Neural crest cell (in vitro differentiated cells): ENCODE measurements around the gene CHAT. TPM values are rescaled to one million over a fixed set of nuclear protein-coding genes. Genes with fewer than 3 reads are reported as not detected.

Experiments used
- DNase-seq: peaks from one replicate; pipeline ENCODE4 v3.0.0; 2021; ENCODE audit warnings: low read depth, mixed read lengths, low spot score
- H3K27ac Mint-ChIP-seq: one replicate; pipeline ENCODE4 v1.8.0; 2021; ENCODE audit warnings: mild to moderate bottlenecking, mixed read lengths; ENCODE audit not compliant: unreplicated experiment
- H3K27me3 Mint-ChIP-seq: 2 replicates; pipeline ENCODE4 v1.8.0; 2021; ENCODE audit warnings: low read depth, mild to moderate bottlenecking, mixed read lengths
- H3K36me3 Mint-ChIP-seq: 2 replicates; pipeline ENCODE4 v1.8.0; 2021; ENCODE audit warnings: low read depth, mild to moderate bottlenecking, mixed read lengths
- H3K4me1 Mint-ChIP-seq: 2 replicates; pipeline ENCODE4 v1.8.0; 2021; ENCODE audit warnings: mixed read lengths
- H3K4me3 Mint-ChIP-seq: one replicate; pipeline ENCODE4 v1.8.0; 2021; ENCODE audit warnings: mild to moderate bottlenecking, mixed read lengths
- H3K9me3 Mint-ChIP-seq: 2 replicates; pipeline ENCODE4 v1.8.0; 2021; ENCODE audit warnings: mixed read lengths
- CTCF ChIP-seq: fragments of 200-600 bp; sonication (generic); conservative IDR thresholded peaks from 2 replicates; pipeline ENCODE4 v1.5.0; 2021; ENCODE audit warnings: antibody characterized with exemption, mild to moderate bottlenecking
- total RNA-seq: library from RNA; stranded (reverse); gene quantifications from 2 replicates; pipeline ENCODE4 v1.2.1, GENCODE V29; 2021

The CHAT gene
- total RNA-seq, 1 donor from 2014 or later: 2.7 TPM

GRCh38 chr10:49579621-49580020 is 34.2 kb upstream of the CHAT start:
- peaks cover 24% of the 10 kb centered on the region for H3K27me3 Mint-ChIP-seq
- DNase-seq: no peak
- H3K9me3 Mint-ChIP-seq: no peaks in the 10 kb centered on the region
- peaks cover 3% of the 10 kb centered on the region for H3K36me3 Mint-ChIP-seq
- H3K4me1 Mint-ChIP-seq: no peaks in the 10 kb centered on the region
- H3K4me3 Mint-ChIP-seq: no peak overlapping the region
- no peak for TF ChIP-seq CTCF
- H3K27ac Mint-ChIP-seq: no peak overlapping the region

- no peak overlapping the region for H3K4me3 Mint-ChIP-seq
- H3K27me3 Mint-ChIP-seq: peaks cover 49% of the 10 kb centered on the region
- H3K4me1 Mint-ChIP-seq: no peaks in the 10 kb centered on the region
- no peak for TF ChIP-seq CTCF
- DNase-seq: no peak
- H3K36me3 Mint-ChIP-seq: no peaks in the 10 kb centered on the region
- no peak overlapping the region for H3K27ac Mint-ChIP-seq
- H3K9me3 Mint-ChIP-seq: no peaks in the 10 kb centered on the region
Observed at GRCh38 chr10:49585387-49585786, 28.4 kb upstream of the CHAT start.

- DNase-seq: no peak
- no peak for TF ChIP-seq CTCF
- Mint-ChIP-seq H3K9me3 (no peaks in the 10 kb centered on the region), H3K36me3 (no peaks in the 10 kb centered on the region), H3K27me3 (peaks cover 39% of the 10 kb centered on the region), H3K4me1 (peaks cover under 1% of the 10 kb centered on the region), H3K4me3 (no peak overlapping the region), H3K27ac (no peak overlapping the region)
Observed at GRCh38 chr10:49587981-49588380, 25.9 kb upstream of the CHAT start.

GRCh38 chr10:49592726-49593563 is 20.9 kb upstream of the CHAT start:
- Mint-ChIP-seq H3K4me1 (peaks cover 9% of the 10 kb centered on the region), H3K36me3 (no peaks in the 10 kb centered on the region), H3K27ac (no peak overlapping the region), H3K4me3 (no peak overlapping the region), H3K9me3 (no peaks in the 10 kb centered on the region), H3K27me3 (peaks cover 28% of the 10 kb centered on the region)
- peak; percentile 89 for TF ChIP-seq CTCF
- DNase-seq: peak; percentile 76

GRCh38 chr10:49593564-49593875 is 20.3 kb upstream of the CHAT start:
- no peak for TF ChIP-seq CTCF
- no peak for DNase-seq
- Mint-ChIP-seq H3K27ac (no peak overlapping the region), H3K27me3 (peaks cover 26% of the 10 kb centered on the region), H3K4me3 (no peak overlapping the region), H3K9me3 (no peaks in the 10 kb centered on the region), H3K36me3 (no peaks in the 10 kb centered on the region), H3K4me1 (peaks cover 9% of the 10 kb centered on the region)
